Hepatic stellate cell (primary cell): ENCODE results near the gene NFATC3.
A peak's percentile ranks its signal among the peaks of the same experiment; 100 is the strongest.

ENCODE experiments used
- DNase-seq: peaks from one replicate; pipeline ENCODE4 v3.0.0; 2011; ENCODE audit warnings: low spot score

The NFATC3 gene

DNA sequence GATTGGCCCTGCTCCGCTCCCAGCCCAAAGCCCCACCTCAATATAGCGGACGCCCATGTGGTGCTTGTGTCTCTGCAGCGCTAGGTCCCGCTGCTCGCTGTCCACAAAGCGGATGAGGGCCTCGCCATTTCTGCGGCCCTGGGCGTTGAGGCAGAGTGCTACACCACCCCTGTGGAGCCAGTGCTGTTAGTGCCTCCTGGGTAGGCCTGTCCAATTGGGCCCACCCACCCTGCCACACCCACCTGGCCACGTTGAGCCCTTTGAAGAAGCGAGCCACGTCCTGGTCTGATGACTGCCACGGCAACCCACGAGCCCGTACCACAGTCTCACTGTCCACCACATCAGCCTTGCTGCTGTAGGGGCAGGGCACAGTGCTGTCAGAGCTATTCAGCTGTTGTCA, 147.2 kb downstream of the NFATC3 start:
- DNase-seq = no peak

DNA sequence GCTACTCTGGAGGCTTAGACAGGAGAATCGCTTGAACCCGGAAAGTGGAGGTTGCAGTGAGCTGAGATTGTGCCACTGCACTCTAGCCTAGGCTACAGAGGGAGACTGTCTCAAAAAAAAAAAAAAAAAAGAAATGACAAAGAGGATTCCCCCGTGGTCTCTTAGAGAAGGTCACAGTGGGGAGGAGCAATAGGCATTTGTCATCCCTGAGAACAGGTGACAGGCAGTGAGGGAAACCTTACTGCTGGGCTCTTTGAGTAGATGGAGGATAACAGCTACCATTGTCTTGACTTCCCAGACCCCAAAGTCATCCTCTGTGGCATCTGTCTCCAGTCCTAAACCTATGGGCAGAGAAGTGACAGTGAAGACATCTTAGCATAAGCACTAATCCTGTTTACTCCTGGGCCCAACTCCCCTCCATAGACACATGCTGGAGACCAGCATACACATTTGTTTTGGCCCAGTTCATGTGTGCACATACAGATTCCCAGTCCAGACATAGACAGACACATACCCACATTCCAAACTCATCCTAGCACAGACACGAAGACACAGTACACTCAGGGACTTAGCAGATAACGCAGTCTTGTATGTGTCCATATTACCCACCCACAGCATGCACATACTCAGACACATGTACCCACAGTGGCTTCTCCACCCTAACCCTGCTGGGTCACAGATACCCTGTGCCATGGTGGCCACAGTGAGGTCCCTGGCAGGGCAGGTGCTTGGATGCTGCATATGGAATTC, 148.1 kb downstream of the NFATC3 start:
- no peak for DNase-seq

DNA sequence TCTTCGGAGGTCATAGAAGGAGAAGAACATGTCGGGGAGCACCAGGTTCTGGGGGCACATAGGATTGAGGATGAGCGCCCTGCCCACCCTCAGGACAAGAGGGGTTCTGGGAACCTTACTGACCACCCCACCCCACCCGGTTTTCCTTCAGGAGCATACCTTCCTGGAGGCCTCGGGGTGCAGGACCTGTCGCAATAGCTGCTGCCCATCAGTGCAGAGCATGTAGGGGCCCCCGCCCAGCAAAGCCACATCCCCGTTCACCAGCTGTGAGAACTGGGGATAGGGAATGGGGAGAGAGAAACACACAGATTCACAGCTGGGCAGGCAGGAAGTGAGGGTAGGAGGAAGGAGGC, 148.6 kb downstream of the NFATC3 start:
- no peak for DNase-seq

DNA sequence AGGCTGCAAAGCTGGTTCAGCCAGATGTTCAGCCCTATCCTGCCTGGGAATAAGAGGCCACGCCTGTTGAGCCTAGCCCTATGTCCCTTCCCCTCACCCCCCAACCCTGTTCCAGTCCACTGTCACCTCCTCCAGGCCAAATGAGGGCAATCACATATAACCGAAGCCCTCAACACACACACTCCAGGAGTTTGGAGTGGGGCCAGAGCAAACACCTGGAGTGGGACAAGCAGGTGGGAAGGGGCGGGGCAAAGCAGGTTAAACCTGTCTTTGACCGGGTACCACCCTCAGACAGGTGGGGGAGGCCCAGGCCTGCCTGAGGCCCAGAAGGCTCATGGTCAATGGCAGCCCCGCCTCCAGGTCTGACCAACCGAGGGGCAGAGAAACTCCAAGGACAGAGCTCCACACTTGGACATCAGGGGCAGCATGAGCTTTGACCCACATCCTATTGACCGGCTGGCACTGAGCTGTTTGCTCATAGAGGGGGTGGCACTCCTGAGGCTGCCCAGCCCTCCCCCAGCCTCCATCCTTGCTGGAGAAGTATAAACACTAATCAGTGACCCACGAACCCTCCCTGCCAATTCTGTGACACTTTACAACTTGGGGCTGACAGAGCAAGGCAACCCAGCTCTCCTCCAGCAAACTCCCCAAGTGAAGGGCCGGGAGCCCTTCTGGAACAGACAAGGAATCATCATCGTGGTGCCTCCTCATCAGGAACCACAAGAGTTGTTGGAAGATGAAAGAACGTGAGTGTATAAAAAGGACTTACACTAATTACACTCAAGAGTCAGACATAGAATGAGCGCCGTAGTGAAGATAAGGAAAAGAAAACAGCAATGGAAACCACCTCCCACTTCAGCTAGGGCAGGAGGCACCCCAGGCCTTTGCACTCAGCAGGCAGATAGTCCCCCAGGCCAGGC, 149.3 kb downstream of the NFATC3 start:
- no peak for DNase-seq

DNA sequence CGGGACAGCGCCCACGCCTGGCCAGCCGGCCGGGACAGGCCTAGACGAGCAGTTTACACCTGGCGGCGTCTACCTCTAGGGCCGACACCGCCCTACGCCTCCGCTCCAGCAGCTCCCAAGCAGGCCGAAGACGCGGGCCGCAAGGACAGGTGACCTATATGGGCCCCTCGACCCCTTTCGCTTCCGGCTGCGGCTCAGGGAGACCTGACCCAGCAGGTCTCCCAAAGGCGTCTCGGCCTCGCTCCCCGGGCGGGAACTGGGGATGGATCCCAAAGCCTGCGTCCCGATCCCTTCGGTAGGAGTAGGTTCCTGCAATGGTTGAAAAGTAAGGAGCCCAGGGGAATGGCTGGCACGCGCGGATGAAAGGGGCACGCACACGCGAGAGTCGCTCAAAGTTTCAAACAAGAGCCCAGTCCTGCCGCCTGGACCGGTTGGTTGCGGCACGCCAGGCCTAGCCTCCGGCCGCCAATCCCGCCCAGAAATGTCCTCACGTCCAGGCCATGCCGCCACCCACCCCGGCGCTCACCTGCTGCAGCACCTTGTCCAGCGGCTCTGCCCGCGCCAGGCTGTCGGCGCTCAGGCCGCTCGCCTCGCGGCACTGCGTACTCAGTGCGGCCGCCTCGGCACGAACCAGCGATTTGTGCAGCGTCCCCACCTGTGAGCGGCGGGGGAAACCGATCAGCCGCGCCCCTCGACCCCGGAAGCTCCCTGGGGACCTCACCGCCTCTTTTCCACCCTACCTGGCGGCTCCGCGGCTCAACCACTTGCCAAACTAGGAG, 150.1 kb downstream of the NFATC3 start:
- DNase-seq = no peak

DNA sequence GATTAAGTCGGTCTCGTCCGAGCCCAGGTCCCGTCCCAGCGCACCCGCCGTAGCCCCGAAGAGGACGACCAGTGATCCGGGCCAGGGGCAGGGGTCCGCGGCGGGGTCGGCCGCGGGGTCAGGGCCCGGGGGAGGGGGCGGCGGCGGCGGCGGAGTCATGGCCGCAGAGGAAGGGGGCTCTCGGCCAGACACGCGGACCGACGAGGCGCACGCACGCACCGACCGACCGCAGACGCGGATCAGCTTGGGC, 150.6 kb downstream of the NFATC3 start, which contains the start of gene ESRP2:
Gene ESRP2 (minus strand): TSS at position 241 of the 250 bp plus-strand sequence. CDS start 82 bp downstream, at position 159.
- DNase-seq = no peak

DNA sequence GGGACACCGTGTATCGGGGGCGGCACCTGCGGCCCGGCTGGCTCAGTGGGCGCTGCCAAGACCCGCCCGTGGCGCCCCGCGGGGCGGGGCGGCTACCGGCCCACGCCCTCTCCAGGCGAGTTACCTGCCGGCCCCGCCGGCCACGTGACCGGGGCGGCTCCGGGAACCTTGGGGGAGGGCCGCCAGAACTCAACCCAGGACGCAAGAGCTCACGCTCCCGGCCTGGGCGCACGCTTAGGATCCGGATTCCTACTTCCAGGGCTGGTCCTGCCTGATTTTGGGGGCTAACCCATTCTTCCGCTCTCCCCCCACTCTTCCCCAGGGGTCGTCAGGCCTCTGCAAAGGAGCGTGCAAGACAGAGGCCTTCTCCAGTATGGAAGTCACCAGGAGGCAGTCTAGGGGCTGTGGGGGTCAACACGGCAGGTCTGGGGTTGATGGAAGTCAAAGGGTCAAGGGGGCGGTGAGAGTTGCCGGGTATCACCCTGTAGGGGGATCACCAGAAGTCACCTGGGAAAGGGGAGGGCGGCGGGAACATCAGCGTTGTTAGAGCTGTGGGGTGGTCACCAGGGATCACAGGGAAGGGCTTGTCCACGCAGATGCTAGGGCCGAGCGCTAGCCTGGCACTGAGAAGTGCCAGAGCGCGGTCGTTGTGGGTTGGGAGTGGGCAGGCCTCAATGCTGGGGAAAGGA, 151.1 kb downstream of the NFATC3 start:
- DNase-seq = no peak

DNA sequence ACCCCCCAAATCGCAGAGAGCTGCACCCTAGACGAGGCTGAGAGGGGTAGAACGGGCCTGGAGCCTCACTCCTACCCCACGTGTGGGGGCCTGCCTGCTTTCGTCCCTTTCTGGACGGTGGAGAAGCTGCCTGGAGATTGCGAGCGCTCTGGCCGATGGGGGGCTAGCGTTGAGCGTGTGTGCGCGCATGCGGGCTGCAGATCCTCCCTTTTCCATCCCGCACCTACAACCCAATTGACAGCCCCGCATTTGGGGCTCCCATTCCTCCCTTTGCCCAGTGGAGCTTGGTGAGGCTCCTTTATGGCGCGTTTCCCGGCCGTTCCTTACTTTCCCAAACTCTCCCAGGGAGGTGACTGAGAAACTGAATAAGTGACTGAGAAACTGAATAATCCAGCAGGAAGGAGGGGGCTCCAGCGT, 151.7 kb downstream of the NFATC3 start:
- DNase-seq = no peak

DNA sequence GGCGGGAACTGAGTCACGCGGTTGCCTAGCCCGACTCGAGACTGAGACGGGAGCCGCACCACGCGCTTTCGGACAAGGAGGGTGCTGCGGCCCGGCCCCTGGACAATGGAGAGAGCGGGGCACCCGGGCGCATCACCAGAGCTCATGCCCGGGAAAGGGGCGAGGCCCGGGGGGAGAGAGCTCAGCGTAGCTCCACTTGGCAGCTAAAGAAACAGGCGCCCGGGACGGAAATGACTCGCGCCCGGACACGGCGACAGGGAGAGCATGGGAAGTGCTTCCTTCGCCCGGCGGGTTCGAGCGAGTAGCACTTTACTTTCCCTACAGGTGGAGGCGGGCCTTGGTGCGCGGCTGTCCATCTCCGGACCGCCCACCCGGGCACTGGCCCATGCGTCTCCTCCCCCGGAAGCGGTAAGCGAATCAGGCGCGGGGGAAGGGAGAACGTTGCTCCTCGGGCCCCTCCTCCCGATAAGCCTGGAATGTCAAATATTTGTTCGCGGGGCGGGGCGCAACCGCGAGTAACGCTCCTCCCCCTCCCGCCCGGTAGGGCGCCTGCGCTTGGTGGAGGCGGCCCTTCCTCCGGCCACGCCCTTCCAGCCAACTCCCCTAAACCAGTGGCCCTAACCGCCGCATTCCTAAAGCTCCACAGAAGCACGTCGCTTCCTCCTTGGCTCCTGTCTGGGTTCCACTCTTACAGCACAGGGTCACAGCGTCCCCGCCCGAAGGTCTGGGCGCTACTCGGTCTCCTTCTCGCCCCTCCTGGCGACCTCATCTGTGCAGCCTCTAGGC, 152.3 kb downstream of the NFATC3 start:
- peak; percentile 100 for DNase-seq

DNA sequence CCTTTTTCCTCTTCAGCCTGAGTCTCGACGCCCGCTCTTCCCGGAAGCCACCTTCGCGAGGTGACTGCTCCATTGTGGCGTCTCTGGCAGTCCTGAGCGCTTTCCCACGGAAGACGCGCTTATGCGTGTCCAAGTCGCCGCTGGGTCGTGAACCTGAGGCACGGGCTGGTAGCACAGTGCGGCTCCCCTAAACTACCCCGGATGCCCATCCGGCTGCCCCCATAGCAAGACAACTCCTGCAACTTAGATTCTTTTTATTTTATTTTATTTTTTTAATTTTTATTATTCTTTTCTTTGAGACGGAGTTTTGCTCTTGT, 152.8 kb downstream of the NFATC3 start:
- no peak for DNase-seq

DNA sequence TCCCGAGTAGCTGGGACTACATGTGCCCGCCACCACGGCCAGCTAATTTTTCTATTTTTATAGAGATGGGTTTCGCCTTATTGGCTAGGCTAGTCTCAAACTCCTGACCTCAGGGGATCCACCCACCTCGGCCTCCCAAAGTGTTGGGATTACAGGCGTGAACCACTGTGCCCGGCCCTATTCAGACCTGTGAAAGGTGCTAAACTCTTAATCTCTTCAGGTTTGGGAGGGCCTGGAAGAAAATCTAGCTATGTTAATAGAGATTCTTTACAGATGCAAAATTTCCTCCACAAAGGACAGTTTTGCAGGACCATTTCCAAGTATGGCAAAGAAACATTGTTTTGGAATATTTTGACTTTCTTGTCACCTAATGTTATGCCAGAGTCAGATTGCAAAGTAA, 156.9 kb downstream of the NFATC3 start:
- no peak for DNase-seq

DNA sequence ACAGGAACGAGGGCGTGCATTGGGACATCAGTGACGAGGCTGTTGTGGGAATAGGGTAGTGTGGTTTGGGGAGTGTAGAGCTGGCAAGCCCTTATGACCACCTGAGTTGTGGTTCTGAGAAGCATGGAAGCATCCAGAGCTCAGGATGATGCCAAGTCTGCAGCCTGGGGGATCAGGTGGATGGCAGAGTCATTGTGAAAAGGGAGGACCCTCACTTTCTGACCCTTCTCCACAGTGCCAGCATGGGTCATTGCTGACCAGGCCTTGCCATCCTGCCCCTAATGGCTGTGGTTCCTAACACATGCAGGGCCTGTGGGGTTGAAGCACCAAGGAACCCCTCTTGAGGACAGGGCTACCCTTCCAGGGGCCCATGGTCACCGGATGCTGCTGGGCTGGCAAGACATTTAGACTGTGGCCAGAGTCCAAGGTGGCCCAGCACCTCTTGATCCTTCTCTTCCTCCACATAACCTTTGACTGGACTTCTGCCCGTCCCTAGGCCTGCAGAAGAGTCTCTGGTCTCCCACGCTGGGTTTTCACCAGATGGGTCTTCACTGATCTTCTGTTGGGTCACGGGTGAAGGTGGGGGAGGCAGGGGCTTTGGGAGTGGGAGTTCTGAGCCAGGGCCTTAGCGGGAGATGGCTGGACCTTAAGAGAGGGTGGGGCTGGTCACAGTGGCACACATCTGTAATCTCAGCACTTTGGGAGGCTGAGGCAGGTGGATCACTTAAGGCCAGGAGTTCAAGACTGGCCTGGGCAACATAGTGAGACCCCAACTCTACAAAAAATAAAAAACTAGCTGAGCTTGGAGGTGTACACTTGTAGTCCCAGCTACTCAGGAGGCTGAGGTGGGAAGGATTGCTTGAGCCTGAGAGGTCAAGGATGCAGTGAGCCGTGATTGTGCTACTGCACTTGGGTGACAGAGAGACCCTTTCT, 158.0 kb downstream of the NFATC3 start:
- no peak for DNase-seq

DNA sequence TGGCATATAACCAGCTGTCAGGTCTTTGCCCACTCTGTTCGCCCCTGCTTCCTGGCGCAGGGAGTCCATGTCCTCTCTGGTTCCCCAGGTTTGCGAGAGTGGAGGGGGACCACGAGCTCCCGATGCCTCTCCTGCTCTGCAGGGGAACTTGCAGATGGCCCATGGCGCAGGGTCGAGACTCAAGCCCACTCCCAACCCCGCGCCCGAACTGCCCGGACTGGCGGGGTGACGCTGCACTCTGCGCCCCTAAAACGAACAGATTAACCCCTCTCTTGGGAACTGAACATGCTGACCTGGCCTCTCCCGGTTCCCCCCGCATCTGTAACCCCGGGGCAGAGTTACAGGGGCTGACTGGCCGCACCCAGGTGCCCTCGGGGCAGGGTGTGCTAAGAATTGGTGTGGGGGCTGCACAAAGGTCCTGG, 159.3 kb downstream of the NFATC3 start:
- no peak for DNase-seq

DNA sequence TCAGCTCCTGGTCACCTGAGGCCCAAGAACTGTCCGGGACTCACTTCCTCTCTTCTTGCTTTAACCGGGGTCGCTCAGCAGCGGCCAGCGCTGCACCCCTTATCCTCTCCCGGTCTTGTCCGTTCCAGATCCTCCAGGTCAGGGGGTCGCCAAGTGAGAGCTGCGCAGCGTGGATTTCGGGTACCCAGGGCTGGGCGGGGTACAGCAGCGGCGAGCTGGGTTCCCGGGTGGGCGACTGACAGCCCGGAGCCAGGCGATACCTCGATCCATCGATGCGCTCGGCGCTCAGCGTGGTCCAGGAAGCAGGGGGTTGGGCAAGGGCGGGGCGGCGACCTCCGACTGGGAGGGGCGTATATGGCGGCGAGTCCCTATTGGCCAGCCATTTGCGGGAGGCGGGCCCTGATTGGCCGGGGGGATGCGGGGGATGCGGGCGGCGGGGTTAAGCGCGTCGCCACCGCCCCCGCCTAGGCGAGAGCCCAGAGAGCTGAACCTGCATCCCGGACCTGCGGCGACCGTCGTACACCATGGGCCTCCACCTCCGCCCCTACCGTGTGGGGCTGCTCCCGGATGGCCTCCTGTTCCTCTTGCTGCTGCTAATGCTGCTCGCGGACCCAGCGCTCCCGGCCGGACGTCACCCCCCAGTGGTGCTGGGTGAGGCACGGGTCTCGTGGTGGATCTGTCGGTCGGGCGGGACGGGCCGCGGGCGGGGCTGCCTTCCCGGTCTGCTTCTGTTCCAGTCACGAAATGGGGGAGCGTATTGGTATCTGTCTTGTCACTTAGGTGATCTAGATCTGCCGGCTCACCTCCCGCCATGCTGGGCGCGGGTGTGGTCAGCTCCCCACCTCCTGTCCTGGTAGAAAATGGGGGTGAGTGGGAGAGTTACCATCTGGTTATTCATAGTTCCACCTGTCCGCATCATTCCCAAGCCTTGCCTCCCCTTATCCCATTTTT, 160.0 kb downstream of the NFATC3 start, which contains the start of gene PLA2G15:
Gene PLA2G15 (plus strand): TSS at position 471 of the 951 bp plus-strand sequence. CDS start 54 bp downstream, at position 525.
- DNase-seq = peak; percentile 98

DNA sequence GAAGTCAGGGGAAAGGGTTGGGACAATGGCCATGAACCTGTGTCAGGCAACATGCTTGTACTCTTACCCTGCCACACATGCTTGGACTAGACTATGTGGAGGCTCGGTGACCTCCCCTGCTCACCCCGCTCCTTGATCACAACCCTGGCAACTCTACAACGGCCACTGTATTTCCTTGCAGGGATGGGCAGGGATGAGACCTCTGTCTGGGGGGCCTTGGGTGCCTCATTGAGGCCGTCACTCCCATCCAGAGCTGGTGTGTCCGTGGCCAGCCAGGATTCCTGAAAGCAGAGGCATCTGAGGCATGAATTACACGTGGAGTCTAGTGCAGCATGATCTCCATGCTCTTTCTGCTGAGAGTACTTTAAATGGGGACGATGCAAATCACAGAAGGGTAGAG, 161.0 kb downstream of the NFATC3 start:
- DNase-seq = no peak

DNA sequence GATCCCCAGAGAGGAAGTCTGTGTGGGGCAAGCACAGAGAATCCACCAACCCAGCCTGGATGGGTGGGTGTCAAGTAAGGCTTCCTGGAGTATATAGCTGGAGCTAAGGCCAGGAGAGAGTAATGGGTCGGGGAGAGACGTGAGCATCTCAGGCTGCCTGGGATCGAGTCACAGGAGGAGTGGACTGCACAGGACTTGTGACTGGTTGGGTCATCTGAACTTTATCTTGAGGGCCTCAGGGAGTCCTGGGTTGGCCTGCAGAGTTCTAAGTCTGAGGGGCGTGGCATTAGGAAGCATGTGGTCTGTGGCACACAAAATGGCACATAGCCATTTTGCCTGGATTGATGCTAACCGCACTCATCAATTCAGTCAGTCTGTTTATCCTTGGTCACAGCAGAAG, 161.5 kb downstream of the NFATC3 start:
- no peak for DNase-seq

DNA sequence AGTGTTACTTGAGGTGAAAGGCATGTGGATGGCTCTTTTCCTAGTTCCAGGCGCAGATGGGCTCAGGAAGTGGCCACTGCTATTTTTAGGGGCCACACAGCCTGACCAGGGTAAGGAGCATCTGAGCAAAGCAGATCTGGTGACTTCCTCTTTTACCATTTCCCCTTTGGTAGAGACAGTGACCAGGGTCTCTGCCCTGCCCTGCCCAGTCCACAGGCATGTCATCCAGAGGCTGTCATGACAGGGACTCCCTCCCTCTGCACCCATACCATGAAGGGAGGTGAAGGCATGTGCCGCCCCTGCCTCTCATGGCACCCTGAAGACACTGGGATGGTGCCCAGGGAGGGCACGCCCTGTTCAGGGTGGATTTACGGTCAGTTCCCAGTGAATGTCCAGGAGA, 162.2 kb downstream of the NFATC3 start:
- DNase-seq = no peak

DNA sequence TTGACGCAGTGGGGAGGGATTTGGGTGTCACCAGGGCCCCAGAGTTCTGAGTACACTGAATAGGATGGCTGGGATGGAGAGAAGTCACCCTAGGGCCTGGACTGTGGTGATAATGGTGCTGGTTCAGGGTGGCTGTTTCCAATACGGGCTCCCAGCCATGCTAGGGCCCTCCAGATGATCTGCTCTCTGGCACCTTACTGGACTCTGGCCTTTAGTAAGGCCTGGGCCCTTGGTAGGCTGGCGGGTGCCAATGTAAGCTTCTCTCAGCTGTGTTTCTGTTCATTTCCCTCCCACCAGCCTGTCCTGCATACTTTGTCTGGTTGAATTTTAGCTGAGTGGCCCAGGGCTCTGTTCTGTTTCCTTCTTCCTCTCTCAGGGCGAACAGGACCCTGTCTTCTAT, 162.8 kb downstream of the NFATC3 start:
- no peak for DNase-seq

DNA sequence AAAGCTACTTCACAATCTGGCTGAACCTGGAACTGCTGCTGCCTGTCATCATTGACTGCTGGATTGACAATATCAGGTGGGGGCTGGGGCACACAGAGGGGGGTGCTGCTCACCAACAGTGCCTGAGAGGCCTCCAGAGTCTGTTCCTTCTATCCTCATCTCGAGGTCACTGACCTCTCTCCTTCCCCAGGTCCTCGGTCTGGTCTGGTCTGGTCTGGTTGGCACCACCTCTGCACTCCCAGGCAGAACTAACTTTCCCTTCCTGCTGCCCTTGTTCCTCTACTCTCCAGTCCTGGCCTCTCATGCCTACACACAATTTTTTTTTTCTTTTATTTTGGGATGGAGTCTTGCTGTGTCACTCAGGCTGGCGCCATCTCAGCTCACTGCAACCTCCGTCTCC, 164.2 kb downstream of the NFATC3 start:
- no peak for DNase-seq
